SK-N-MC (cell line): ENCODE data around the gene SCYL3.

Experiments
- EZH2 ChIP-seq: fragments of 200-600 bp; sonication (generic); IDR thresholded peaks from one replicate; pipeline ENCODE4 v1.6.1; 2017; ENCODE audit warnings: antibody characterized with exemption
- FOXP2 ChIP-seq: optimal IDR thresholded peaks from 2 replicates; pipeline ENCODE3; 2011; ENCODE audit warnings: mild to moderate bottlenecking, moderate library complexity; ENCODE audit not compliant: insufficient read depth; ENCODE audit errors: extremely low read length, control extremely low read depth
- POLR2AphosphoS5 ChIP-seq: IDR thresholded peaks from 2 replicates; pipeline ENCODE4 v1.6.1; 2012; ENCODE audit warnings: mild to moderate bottlenecking, low read depth, low read length, borderline replicate concordance

DNA sequence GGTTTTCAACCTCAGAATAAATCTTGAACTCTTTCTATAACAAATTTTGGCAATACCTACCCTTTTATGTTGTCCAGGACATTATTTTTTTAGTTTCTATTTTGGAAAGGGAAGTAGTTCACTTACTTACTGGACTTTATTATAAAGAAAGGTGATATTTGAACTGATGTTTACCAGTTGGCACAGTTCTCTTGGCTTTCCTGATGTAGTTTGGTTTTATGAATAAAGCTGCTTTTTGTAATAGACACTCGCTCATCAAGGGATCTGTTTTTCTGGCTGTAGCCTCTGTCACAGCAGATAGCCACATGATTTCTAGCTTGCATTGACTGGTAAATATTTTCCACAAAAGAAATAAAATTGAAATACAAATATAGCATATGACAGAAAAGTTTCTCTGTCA, 58.0 kb downstream of the SCYL3 start:
- TF ChIP-seq EZH2 (no peak), POLR2AphosphoS5 (no peak), FOXP2 (no peak)
